ENCODE measurements around the gene LMNTD2. TPM values are rescaled to one million over a fixed set of nuclear protein-coding genes. Genes with fewer than 3 reads are reported as not detected.

The LMNTD2 gene
- total RNA-seq, 1 experiment from 2014 or later, result 7.8 TPM

DNA sequence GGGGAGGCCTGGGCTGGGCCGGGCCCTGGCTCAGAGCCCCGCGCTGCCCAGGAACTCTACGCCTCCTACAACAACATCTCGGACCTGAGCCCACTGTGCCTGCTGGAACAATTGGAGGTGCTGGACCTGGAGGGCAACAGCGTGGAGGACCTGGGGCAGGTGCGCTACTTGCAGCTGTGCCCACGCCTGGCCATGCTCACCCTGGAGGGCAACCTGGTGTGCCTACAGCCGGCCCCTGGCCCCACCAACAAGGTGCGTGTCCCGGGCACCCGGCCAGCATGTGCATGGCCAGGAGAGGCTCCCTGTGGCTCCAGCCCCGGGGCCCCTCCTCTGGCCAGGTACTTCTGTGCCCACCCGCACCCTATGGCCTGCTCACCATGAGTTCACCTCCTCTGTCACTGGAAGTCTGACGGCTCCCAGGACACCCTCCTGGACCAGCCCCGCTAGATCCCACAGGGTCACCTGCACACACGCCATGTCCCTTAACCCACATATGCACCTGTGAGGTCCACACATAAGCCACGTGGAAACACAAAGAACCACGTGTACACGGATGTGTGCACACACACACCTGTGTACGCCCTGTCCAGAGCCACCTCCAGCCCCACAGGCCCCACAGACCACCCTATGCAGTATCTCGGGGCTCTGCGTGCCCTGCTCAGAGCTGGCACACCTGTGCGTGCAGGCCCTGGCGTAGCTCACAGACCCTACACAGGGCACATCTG is 10.4 kb downstream of the LMNTD2 start:
- Mint-ChIP-seq H3K36me3 (ENCODE audit: insufficient read depth, unreplicated experiment) (peaks cover 10% of the 10 kb centered on the region), H3K27ac (ENCODE audit: unreplicated experiment) (no peak overlapping the region), H3K4me3 (ENCODE audit: low read depth, unreplicated experiment) (no peak overlapping the region), H3K27me3 (ENCODE audit: unreplicated experiment) (no peaks in the 10 kb centered on the region), H3K4me1 (ENCODE audit: low read depth, unreplicated experiment) (no peaks in the 10 kb centered on the region), H3K9me3 (ENCODE audit: low read depth, unreplicated experiment) (no peaks in the 10 kb centered on the region)
- intact Hi-C loops (cut with micrococcal nuclease; ENCODE audit: unreplicated experiment), result loop anchor here (10.0 kb wide), 1 partner anchor 175 kb away; no protein-coding TSS in a partner anchor
- no peak for DNase-seq
- TF ChIP-seq, protein P1, sequence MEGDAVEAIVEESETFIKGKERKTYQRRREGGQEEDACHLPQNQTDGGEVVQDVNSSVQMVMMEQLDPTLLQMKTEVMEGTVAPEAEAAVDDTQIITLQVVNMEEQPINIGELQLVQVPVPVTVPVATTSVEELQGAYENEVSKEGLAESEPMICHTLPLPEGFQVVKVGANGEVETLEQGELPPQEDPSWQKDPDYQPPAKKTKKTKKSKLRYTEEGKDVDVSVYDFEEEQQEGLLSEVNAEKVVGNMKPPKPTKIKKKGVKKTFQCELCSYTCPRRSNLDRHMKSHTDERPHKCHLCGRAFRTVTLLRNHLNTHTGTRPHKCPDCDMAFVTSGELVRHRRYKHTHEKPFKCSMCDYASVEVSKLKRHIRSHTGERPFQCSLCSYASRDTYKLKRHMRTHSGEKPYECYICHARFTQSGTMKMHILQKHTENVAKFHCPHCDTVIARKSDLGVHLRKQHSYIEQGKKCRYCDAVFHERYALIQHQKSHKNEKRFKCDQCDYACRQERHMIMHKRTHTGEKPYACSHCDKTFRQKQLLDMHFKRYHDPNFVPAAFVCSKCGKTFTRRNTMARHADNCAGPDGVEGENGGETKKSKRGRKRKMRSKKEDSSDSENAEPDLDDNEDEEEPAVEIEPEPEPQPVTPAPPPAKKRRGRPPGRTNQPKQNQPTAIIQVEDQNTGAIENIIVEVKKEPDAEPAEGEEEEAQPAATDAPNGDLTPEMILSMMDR (IDR thresholded peaks at IDR 0.05; ENCODE audit: unreplicated experiment), result no peak
- BruUV-seq (replicated peaks), result no TSS peak
- CTCF ChIA-PET, result no interaction called here

DNA sequence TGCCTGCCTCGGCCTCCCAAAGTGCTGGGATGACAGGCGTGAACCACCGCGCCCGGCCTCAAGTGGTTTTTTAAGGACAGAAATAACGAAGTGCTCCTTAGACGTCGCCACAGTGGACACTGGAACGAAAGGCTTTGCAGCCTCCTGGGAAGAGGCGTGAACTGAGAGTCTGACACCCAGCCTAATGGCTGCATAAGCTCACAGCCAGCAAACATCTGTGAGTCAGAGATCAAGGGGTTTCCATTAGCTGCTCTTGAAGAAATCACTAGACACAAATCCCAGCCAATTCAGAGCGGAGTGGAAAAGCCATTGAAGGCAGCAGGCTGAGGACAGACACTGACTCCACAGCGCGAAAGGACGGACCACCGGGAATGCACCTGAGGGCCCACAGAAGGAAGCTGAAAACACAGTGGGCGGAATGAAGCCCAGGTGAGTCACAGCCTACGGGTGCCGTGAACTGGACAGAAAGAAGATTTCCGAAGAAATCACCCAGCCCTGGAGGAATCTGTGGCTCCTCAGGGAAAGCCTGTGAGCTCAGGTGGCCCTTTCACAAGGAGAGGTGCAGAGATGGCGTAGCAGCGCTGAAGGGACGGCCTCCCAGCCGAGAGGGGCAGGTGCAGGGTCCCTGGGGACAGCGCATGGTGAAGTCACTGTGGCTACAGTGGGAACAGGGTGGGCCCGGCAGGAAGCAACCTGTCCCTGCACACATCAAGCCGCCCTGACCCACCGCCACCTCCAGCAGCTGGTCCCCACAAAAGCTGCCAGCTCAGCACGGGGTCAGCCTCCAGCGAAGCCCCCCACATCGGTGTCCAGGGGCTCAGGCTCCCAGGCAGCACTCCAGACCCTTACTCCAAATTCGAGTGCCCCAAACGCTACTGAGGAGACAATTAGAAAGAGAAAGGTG is 11.6 kb downstream of the LMNTD2 start:
- Mint-ChIP-seq H3K36me3 (ENCODE audit: insufficient read depth, unreplicated experiment) (peaks cover 10% of the 10 kb centered on the region), H3K9me3 (ENCODE audit: low read depth, unreplicated experiment) (no peaks in the 10 kb centered on the region), H3K27me3 (ENCODE audit: unreplicated experiment) (no peaks in the 10 kb centered on the region), H3K4me3 (ENCODE audit: low read depth, unreplicated experiment) (no peak overlapping the region), H3K4me1 (ENCODE audit: low read depth, unreplicated experiment) (no peaks in the 10 kb centered on the region), H3K27ac (ENCODE audit: unreplicated experiment) (no peak overlapping the region)
- intact Hi-C loops (cut with micrococcal nuclease; ENCODE audit: unreplicated experiment), result no loop called here
- no peak for DNase-seq
- CTCF ChIA-PET, result no interaction called here
- no TSS peak for BruUV-seq (replicated peaks)
- TF ChIP-seq, protein P1 (IDR thresholded peaks at IDR 0.05; ENCODE audit: unreplicated experiment), result no peak

DNA sequence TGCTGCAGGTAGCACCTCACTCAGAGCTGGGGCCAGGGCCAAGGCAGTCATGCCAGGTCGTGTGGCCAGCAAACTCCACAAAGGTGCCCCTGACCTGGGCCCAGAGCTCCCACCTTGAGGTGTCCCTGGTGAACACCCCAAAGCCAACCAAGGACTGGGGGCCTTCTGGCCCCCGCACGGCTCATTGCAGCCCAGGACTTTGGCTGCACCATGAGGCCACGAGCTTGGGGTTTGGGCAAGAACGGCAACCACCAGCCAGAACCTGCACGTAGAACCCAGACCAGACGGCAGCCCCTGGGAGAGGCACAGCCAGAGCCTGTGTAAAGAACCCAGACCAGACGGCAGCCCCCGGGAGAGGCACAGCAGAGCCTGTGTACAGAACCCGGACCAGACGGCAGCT is 15.4 kb downstream of the LMNTD2 start:
- H3K4me1 Mint-ChIP-seq (ENCODE audit: low read depth, unreplicated experiment), result no peaks in the 10 kb centered on the region
- H3K4me3 Mint-ChIP-seq (ENCODE audit: low read depth, unreplicated experiment), result no peak overlapping the region
- TF ChIP-seq, protein P1 (IDR thresholded peaks at IDR 0.05; ENCODE audit: unreplicated experiment), result no peak
- intact Hi-C loops (cut with micrococcal nuclease; ENCODE audit: unreplicated experiment), result no loop called here
- H3K27ac Mint-ChIP-seq (ENCODE audit: unreplicated experiment), result no peak overlapping the region
- H3K27me3 Mint-ChIP-seq (ENCODE audit: unreplicated experiment), result no peaks in the 10 kb centered on the region
- CTCF ChIA-PET, result interaction anchor here (1.1 kb wide), 1 partner anchor 218 kb away, joined by 3 read pairs; no protein-coding TSS in a partner anchor
- no peaks in the 10 kb centered on the region for H3K36me3 Mint-ChIP-seq (ENCODE audit: insufficient read depth, unreplicated experiment)
- no peak for DNase-seq
- BruUV-seq (replicated peaks), result no TSS peak
- H3K9me3 Mint-ChIP-seq (ENCODE audit: low read depth, unreplicated experiment), result no peaks in the 10 kb centered on the region

DNA sequence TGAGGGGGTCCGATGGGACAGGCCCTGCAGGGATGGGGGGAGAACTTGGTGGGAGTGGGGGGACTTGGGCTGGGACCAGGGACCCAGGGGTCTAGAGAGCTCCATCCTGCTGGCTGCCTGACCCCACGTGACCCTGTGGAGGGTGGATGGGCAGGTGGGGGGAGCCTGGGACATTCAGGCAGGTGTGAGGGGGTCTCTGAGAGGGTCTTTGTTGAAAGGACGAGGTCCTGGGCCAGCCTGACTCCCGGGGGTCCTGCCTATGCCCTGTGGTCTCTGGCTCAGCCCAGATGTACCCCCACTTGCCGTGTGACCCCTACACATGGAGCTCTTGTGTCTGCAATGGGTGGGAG is 15.7 kb downstream of the LMNTD2 start:
- DNase-seq, result no peak
- no peak overlapping the region for H3K4me3 Mint-ChIP-seq (ENCODE audit: low read depth, unreplicated experiment)
- no peaks in the 10 kb centered on the region for H3K27me3 Mint-ChIP-seq (ENCODE audit: unreplicated experiment)
- CTCF ChIA-PET, result interaction anchor here (1.1 kb wide), 1 partner anchor 219 kb away, joined by 3 read pairs; no protein-coding TSS in a partner anchor
- no peaks in the 10 kb centered on the region for H3K4me1 Mint-ChIP-seq (ENCODE audit: low read depth, unreplicated experiment)
- intact Hi-C loops (cut with micrococcal nuclease; ENCODE audit: unreplicated experiment), result no loop called here
- H3K36me3 Mint-ChIP-seq (ENCODE audit: insufficient read depth, unreplicated experiment), result no peaks in the 10 kb centered on the region
- no peak overlapping the region for H3K27ac Mint-ChIP-seq (ENCODE audit: unreplicated experiment)
- BruUV-seq (replicated peaks), result no TSS peak
- H3K9me3 Mint-ChIP-seq (ENCODE audit: low read depth, unreplicated experiment), result no peaks in the 10 kb centered on the region
- TF ChIP-seq, protein P1 (IDR thresholded peaks at IDR 0.05; ENCODE audit: unreplicated experiment), result no peak
